IMR-90 (cell line): ENCODE results near the gene LRFN2. TPM values are rescaled to one million over a fixed set of nuclear protein-coding genes. Genes with fewer than 3 reads are reported as not detected.

Experiments used
- ATAC-seq: fragments of 200-7000 bp; cut with Tn5 transposase; 2 replicates; pipeline ENCODE4 v1.9.1; 2020; ENCODE audit warnings: low read depth, mild to moderate bottlenecking, moderate library complexity
- BruUV-seq: library from RNA; stranded (reverse); fragments of 400-500 nt; replicated peaks from 2 replicates; lab custom pipeline; 2021; lab: Mats Ljungman, UMichigan
- CTCF ChIA-PET: fragments of 300-600 bp; formaldehyde crosslinking; extraction: SDS; loops from one replicate; lab custom pipeline; 2021; ENCODE audit warnings: antibody characterized with exemption; lab: Yijun Ruan, JAX
- POLR2A ChIA-PET: fragments of 300-600 bp; sonication (Branson Sonifier 250); formaldehyde crosslinking; loops from one replicate; lab custom pipeline; 2022; ENCODE audit warnings: antibody characterized with exemption; ENCODE audit not compliant: unreplicated experiment; lab: Charles Lee
- DNase-seq: peaks from one replicate; pipeline ENCODE4 v3.0.0; 2013
- H2AFZ ChIP-seq: replicated peaks from 2 replicates; pipeline ENCODE3; 2013; ENCODE audit warnings: low read length, mild to moderate bottlenecking; ENCODE audit not compliant: poor library complexity
- H2AK5ac ChIP-seq: 2 replicates; pipeline ENCODE4 v1.6.1; 2013; ENCODE audit warnings: low read depth, low read length, inconsistent platforms
- H2AK9ac ChIP-seq: replicated peaks from 2 replicates; pipeline ENCODE3; 2013; ENCODE audit warnings: mild to moderate bottlenecking, low read depth, low read length, moderate library complexity; ENCODE audit not compliant: poor library complexity
- H2BK120ac ChIP-seq: 2 replicates; pipeline ENCODE4 v1.6.1; 2013; ENCODE audit warnings: low read depth, low read length, inconsistent platforms
- H2BK15ac ChIP-seq: 3 replicates; pipeline ENCODE4 v1.6.1; 2013; ENCODE audit warnings: low read depth, low read length, inconsistent platforms
- H2BK20ac ChIP-seq: 2 replicates; pipeline ENCODE4 v1.6.1; 2013; ENCODE audit warnings: low read depth, mild to moderate bottlenecking, inconsistent platforms, low read length, moderate library complexity
- H2BK5ac ChIP-seq: 2 replicates; pipeline ENCODE4 v1.6.1; 2013; ENCODE audit warnings: mild to moderate bottlenecking, low read depth, low read length, inconsistent platforms; ENCODE audit not compliant: poor library complexity, severe bottlenecking
- H3K14ac ChIP-seq: replicated peaks from 2 replicates; pipeline ENCODE4 v1.6.1; 2013; ENCODE audit warnings: low read depth, low read length, inconsistent platforms
- H3K18ac ChIP-seq: 2 replicates; pipeline ENCODE4 v1.6.1; 2013; ENCODE audit warnings: low read depth, low read length, control low read depth
- H3K23ac ChIP-seq: 2 replicates; pipeline ENCODE4 v1.6.1; 2013; ENCODE audit warnings: low read depth, low read length, inconsistent platforms
- H3K27ac ChIP-seq: 2 replicates; pipeline ENCODE4 v1.5.1; 2013; ENCODE audit warnings: mild to moderate bottlenecking, control low read depth, low read length; ENCODE audit not compliant: insufficient read depth
- H3K27me3 ChIP-seq: 2 replicates; pipeline ENCODE4 v1.6.1; 2013; ENCODE audit warnings: low read length; ENCODE audit not compliant: control insufficient read depth, insufficient read depth
- H3K36me3 ChIP-seq: 2 replicates; pipeline ENCODE4 v1.6.1; 2013; ENCODE audit warnings: low read length, mixed read lengths; ENCODE audit not compliant: control insufficient read depth, insufficient read depth
- H3K4ac ChIP-seq: 2 replicates; pipeline ENCODE4 v1.6.1; 2013; ENCODE audit warnings: low read depth, low read length, inconsistent platforms
- H3K4me1 ChIP-seq: 2 replicates; pipeline ENCODE4 v1.6.1; 2013; ENCODE audit warnings: low read length, mixed read lengths; ENCODE audit not compliant: control insufficient read depth, insufficient read depth
- H3K4me2 ChIP-seq: 2 replicates; pipeline ENCODE4 v1.6.1; 2013; ENCODE audit warnings: low read depth, mild to moderate bottlenecking, control low read depth, low read length, moderate library complexity
- H3K4me3 ChIP-seq: 2 replicates; pipeline ENCODE4 v1.5.1; 2013; ENCODE audit warnings: low read depth, mild to moderate bottlenecking, control low read depth, low read length, moderate library complexity; ENCODE audit not compliant: insufficient read depth
- H3K56ac ChIP-seq: 2 replicates; pipeline ENCODE4 v1.6.1; 2013; ENCODE audit warnings: low read length, inconsistent platforms; ENCODE audit not compliant: insufficient read depth; ENCODE audit errors: extremely low read depth
- H3K79me1 ChIP-seq, 2 experiments: 2 replicates each; pipeline ENCODE4 v1.6.1; 2013; ENCODE audit warnings: low read length in 2 of 2, inconsistent platforms in 1 of 2, low read depth in 1 of 2
- H3K9ac ChIP-seq: 2 replicates; pipeline ENCODE4 v1.6.1; 2013; ENCODE audit warnings: low read depth, low read length, control low read depth
- H3K9me1 ChIP-seq: 2 replicates; pipeline ENCODE4 v1.6.1; 2013; ENCODE audit warnings: low read length, inconsistent platforms; ENCODE audit not compliant: insufficient read depth
- H3K9me3 ChIP-seq: 2 replicates; pipeline ENCODE4 v1.6.1; 2013; ENCODE audit warnings: low read length; ENCODE audit not compliant: control insufficient read depth, insufficient read depth
- H4K20me1 ChIP-seq: 2 replicates; pipeline ENCODE4 v1.6.1; 2013; ENCODE audit warnings: low read length, inconsistent platforms; ENCODE audit not compliant: insufficient read depth
- H4K5ac ChIP-seq: 2 replicates; pipeline ENCODE4 v1.6.1; 2013; ENCODE audit warnings: mild to moderate bottlenecking, low read depth, low read length, control low read depth
- H4K8ac ChIP-seq, 2 experiments: 2 replicates each; pipeline ENCODE4 v1.6.1; 2013; ENCODE audit warnings: low read depth in 2 of 2, low read length in 2 of 2, control low read depth in 1 of 2, inconsistent platforms in 1 of 2
- H4K91ac ChIP-seq: 2 replicates; pipeline ENCODE4 v1.6.1; 2013; ENCODE audit warnings: low read depth, low read length, inconsistent platforms; ENCODE audit not compliant: insufficient read depth
- BHLHE40 ChIP-seq: fragments of 150-350 bp; IDR thresholded peaks from 2 replicates; pipeline ENCODE4 v1.6.1; 2016; ENCODE audit warnings: mild to moderate bottlenecking, low read depth, low read length
- CHD1 ChIP-seq: IDR thresholded peaks from 2 replicates; pipeline ENCODE4 v1.6.1; 2012; ENCODE audit warnings: low read depth, low read length, improper control_type of control experiment
- MAFK ChIP-seq: IDR thresholded peaks from 2 replicates; pipeline ENCODE4 v1.6.1; 2012; ENCODE audit warnings: low read depth, low read length, improper control_type of control experiment
- MAZ ChIP-seq: IDR thresholded peaks from 2 replicates; pipeline ENCODE4 v1.6.1; 2012; ENCODE audit warnings: low read depth, mild to moderate bottlenecking, low read length, improper control_type of control experiment, moderate library complexity, borderline replicate concordance
- NFE2L2 ChIP-seq: fragments of 150-350 bp; IDR thresholded peaks from 2 replicates; pipeline ENCODE4 v1.6.1; 2016; ENCODE audit warnings: low read depth, mild to moderate bottlenecking, low read length
- POLR2A ChIP-seq: IDR thresholded peaks from 2 replicates; pipeline ENCODE4 v1.6.1; 2012; ENCODE audit warnings: mild to moderate bottlenecking, low read depth, low read length
- WGBS, 2 experiments: methylation state at CpG; one replicate each; pipeline versions ENCODE4 v1.1.5 to v1.1.7; 2013; ENCODE audit warnings: missing lambda C conversion rate in 2 of 2; ENCODE audit not compliant: insufficient read length in 1 of 2; ENCODE audit errors: extremely low coverage in 2 of 2; 5-methylcytosine and 5-hydroxymethylcytosine counted together
- dilution Hi-C: fragments of 300-500 bp; cut with HindIII; formaldehyde crosslinking; loops from one replicate; pipeline ENCODE4 v1.14.3; 2018; ENCODE audit warnings: low sequenced_read_pairs; ENCODE audit not compliant: unreplicated experiment
- in situ Hi-C: fragments of 300-500 bp; cut with MboI; formaldehyde crosslinking; loops from 3 replicates; pipeline ENCODE4 v1.14.3; 2019; ENCODE audit warnings: low sequenced_read_pairs, inconsistent platforms, mixed read lengths
- intact Hi-C: fragments of 100-400 bp; cut with micrococcal nuclease; formaldehyde crosslinking; loops from 2 replicates; pipeline ENCODE4 v1.10.0; 2022
- polyA plus RNA-seq, 3 experiments: library from polyadenylated mRNA; depleted of rRNA; stranded (reverse); fragments of >200 nt; gene quantifications; 2 replicates each; pipeline ENCODE4 v1.2.3, GENCODE V29; 2012; ENCODE audit warnings: low replicate concordance in 1 of 3
- total RNA-seq: library from RNA; depleted of rRNA; stranded (reverse); fragments of >200 nt; gene quantifications from 2 replicates; pipeline ENCODE4 v1.2.3, GENCODE V29; 2012
- TF ChIP-seq, protein P1 (sequence below): fragments of 150-350 bp; IDR thresholded peaks from 2 replicates; pipeline ENCODE4 v1.6.1; 2017; ENCODE audit warnings: mild to moderate bottlenecking, antibody characterized with exemption, low read length, low read depth

The LRFN2 gene
- total and polyA plus RNA-seq, 2 of the 4 experiments (the other 2 are of a cell fraction): not detected

GRCh38 chr6:40510442-40510841 lies 76.7 kb downstream of the LRFN2 start:
- H4K5ac ChIP-seq: no peak overlapping the region
- no peak overlapping the region for H3K56ac ChIP-seq
- no peaks in the 10 kb centered on the region for H3K9me1 ChIP-seq
- H3K4ac ChIP-seq: no peak overlapping the region
- WGBS, 2 experiments: 23% methylated on average over 2 of the region's 4 CpGs; no CpG with 5 or more reads in 1 of the 2 experiments
- in situ Hi-C loops: no loop called here
- TF ChIP-seq BHLHE40 (no peak), CHD1 (no peak), MAZ (no peak), MAFK (no peak), NFE2L2 (no peak), POLR2A (no peak)
- TF ChIP-seq, protein P1, sequence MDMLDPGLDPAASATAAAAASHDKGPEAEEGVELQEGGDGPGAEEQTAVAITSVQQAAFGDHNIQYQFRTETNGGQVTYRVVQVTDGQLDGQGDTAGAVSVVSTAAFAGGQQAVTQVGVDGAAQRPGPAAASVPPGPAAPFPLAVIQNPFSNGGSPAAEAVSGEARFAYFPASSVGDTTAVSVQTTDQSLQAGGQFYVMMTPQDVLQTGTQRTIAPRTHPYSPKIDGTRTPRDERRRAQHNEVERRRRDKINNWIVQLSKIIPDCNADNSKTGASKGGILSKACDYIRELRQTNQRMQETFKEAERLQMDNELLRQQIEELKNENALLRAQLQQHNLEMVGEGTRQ: no peak
- no peak overlapping the region for H2BK15ac ChIP-seq
- no peaks in the 10 kb centered on the region for H3K79me1 ChIP-seq
- H3K27ac ChIP-seq: no peak overlapping the region
- no peak overlapping the region for H3K14ac ChIP-seq
- ChIA-PET POLR2A (no interaction called here), CTCF (no interaction called here)
- no peak overlapping the region for H2BK20ac ChIP-seq
- H3K9me3 ChIP-seq: no peaks in the 10 kb centered on the region
- H3K4me3 ChIP-seq: no peak overlapping the region
- no peaks in the 10 kb centered on the region for H4K20me1 ChIP-seq
- ATAC-seq (no peak), DNase-seq (no peak)
- H2AK5ac ChIP-seq: no peak overlapping the region
- no peak overlapping the region for H3K4me2 ChIP-seq
- no peaks in the 10 kb centered on the region for H3K27me3 ChIP-seq
- no peak overlapping the region for H3K23ac ChIP-seq
- no TSS peak for BruUV-seq
- H2BK5ac ChIP-seq: no peak overlapping the region
- no peak overlapping the region for H4K8ac ChIP-seq
- H3K18ac ChIP-seq: no peak overlapping the region
- no peak overlapping the region for H3K9ac ChIP-seq
- no peak overlapping the region for H2BK120ac ChIP-seq
- H3K36me3 ChIP-seq: no peaks in the 10 kb centered on the region
- H4K91ac ChIP-seq: no peak overlapping the region
- no peaks in the 10 kb centered on the region for H3K4me1 ChIP-seq
- no peak overlapping the region for H2AFZ ChIP-seq
- intact Hi-C loops: no loop called here
- H2AK9ac ChIP-seq: no peak overlapping the region
- dilution Hi-C loops: no loop called here
